Measurements from ENCODE around the gene C1GALT1C1L.
"Not testable (repeated sequence)": the region's sequence is repeated elsewhere in the genome, so short reads cannot be mapped to it uniquely, and the experiment has no call there.

Gene C1GALT1C1L

DNA sequence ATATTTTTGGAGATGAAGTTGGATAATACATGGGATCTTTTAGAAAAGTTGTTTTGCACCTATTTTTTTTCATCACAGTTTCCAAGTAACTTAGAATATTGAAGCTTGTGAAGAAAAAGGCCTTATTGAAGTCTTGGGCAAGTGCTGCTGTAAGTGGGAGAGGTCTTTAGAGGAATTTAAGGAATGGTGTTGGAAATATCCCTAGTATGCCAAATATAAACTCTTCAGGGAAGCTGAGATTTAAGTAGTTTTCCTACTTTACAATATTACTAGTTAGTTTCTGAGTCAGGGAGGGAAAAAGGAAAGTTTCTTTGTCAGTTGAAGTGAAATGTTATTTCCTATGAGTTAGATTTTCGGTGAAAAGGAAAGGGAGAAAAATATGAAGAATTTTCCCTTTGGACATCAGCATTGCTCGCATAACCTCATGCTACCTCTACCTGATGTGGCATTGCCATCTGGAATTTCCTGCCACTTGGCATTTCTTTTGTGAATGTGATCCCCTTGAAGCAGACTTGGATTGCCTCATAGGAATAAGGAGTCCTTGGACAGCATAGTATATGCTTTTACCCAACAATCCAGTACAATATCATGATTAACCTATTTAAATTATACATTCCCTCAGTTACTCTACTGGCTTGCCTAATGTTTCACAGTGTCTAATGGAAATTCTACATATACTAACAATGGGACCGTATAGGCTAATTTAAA lies 27.1 kb downstream of the C1GALT1C1L start:
- DNase-seq, result no peak

DNA sequence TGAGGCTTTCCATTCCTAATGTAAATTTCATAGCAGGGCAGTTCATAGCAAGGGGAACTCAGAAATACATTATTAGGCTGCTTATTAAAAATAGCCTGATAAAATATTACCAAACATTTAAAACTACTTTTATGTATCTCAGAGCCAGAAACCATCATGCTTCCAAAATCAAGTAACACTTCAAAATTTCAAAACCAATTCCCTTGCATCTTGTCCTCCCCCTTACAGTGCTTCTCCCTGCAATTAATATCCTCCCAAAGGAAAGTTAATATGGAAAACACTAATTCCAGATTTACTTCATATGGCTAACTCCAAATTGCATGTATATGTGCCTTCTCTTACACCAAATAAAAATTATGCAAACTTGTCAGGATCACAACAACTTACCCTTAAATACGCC lies 32.5 kb downstream of the C1GALT1C1L start:
- no peak for DNase-seq

DNA sequence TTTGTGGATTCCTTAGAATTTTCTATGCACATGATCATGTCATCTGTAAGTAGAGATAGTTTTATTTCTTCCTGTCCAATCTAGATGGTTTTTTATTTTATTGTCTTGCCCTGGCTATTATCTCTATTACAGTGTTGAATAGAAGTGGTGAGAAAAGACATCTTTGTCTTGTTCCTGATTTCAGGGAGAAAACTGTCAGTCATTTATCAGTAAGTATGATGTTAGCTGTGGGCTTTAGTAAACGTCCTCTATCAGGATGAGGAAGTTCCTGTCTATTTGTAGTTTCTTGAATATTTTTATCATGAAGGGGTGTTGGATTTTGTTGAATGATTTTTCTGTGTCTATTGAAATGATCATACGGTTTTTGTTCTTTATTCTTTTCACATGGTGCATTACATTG lies 33.9 kb downstream of the C1GALT1C1L start:
- DNase-seq, result no peak

DNA sequence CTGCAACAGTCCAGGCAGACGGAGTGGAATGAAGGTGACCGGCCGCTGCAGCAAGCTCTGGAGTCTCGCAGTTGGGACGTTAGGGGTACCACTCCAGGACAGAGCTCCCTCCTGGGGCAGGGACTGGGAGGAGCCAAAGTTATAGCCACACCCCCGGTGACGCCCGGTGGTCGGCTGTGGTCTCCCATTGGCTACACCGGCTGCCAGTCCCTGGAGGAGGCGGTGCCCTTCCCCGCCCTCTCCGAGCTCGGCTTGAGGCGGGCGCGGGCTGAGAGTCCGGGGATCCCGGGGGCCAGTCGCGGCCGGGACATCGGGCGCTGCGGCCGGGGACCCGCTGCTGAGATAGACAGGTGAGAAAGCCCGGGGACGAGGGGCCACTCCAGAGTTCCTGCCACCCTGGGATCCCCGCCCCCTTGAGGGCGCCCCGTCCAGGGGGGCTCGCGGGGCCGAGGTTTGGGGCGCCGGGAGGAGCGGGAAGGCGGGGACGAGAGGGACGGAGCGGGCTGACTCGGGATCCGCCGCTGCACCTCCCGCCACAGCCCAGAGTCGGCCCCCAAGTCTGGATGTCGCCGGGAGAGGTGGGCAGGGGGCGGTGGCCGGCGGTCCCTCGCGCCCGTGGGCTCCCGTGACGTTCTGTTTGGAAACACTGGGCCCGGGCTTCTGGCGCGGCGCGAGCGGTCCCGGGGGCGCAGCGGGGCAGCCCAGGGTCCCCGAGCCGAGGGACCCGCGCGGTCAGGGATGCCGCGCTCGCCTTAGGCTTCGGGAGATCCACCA lies 39.0 kb downstream of the C1GALT1C1L start, which contains the start of gene PLEKHH2:
PLEKHH2 (plus strand) TSS at position 231 of the 774 bp plus-strand sequence. CDS start 7,414 bp downstream, outside the sequence.
- DNase-seq, result peak; percentile 42

DNA sequence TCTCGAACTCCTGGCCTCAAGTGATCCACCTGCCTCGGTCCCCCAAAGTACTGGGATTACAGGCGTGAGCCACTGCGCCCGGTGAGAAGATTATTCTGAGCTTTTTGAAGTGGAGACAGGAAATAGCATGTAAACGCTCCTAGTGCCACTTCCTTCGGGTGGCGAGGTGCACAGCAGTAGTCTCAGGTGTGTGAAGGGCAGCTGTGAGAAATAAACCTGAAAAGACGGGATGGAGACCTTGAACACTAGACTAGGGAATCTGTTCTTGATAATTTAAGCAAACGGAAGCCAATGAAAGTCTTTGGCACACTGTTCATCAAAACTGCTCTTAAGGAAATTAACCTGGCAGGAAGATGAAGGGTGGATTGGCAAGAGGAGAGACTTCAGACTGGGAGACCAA lies 39.6 kb downstream of the C1GALT1C1L start:
- no peak for DNase-seq

DNA sequence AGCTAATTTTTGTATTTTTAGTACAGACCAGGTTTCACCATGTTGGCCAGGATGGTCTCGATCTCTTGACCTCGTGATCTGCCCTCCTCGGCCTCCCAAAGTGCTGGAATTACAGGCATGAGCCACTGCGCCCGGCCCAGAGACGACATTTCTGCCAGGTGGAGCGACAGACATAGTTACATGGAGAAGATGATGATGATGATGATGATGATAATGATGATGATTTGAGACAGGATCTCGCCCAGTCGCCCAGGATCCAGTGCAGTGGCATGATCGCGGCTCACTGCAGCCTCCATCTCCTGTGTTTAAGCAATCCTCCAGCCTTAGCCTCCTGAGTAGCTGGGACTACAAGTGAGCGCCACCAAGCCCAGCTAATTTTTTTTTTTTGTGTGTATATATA lies 40.1 kb downstream of the C1GALT1C1L start:
- not testable (repeated sequence) for DNase-seq

DNA sequence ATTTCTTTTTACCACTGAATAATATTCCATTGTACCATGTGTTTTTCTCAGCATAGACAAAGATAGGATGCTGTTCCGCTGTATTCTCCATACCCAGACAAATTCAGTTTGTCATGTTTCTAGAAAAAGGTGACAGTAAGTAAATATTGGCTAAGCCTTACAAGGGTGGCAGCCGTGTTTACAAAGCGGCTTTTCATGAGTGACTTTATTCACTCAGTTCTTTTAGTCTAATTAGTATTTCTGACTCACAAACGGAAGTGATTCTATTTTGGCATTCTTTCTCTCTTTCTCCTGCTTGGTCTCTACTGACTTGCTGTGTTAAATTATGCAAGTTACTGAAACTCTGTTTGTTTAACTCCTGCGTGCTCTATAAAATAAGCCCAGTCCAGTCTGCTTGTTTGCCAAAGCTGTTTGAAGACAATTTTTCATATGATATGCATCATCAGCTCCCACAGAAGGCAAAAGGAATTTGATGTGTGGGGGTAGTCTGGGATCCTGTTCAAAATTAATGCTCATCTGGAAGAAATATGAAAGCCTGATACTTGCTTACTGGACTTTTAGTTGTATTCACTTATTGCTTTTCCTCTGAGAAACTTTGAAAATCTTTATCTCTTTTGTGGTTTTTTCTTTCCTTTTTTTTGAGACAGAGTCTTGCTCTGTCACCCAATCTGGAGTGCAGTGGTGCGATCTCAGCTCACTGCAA lies 41.5 kb downstream of the C1GALT1C1L start:
- DNase-seq, result no peak

DNA sequence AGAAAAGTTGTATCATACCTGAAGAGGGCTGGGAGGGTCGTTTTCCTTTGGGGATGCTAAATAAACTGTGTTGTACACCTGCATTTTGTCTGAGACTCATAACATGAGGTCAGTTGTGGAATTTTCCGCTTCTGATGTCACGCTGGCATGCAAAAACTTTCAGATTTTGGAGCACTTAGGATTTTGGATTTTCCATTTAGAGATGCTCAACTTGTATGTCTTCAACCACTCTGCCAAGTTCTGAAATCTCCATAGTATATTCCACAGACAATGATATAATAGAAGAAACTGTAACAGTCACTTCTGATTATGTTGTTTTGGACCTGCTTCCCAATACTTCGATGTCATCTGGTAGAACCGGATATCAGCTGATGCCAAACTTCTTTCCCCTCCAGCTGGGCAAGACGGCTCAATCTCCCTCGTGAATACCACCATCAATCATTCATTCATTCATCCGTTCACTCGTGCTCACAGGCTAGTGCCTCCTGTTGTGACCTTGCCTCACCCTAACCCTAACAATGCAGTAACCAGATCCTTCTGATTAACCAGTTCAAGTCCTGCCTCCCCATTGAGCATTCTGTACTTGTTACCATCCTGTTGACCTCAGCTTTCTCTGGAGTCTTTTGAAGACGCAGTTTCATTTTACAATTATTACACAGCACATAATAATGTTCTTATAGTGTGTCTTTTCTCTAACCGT lies 44.5 kb downstream of the C1GALT1C1L start:
- no peak for DNase-seq

All from RPMI8226 (cell line).